GM10266 (cell line): Measurements from ENCODE around the gene GAS6.

Experiments
- DNase-seq: peaks from one replicate; pipeline ENCODE4 v3.0.0; 2012; ENCODE audit errors: extremely low spot score
- TF ChIP-seq, protein P1 (sequence below): IDR thresholded peaks from 2 replicates; pipeline ENCODE4 v1.5.1; 2012; ENCODE audit warnings: mild to moderate bottlenecking, low read depth; ENCODE audit not compliant: control insufficient read depth, insufficient read depth; ENCODE audit errors: missing control alignments

Gene GAS6

DNA sequence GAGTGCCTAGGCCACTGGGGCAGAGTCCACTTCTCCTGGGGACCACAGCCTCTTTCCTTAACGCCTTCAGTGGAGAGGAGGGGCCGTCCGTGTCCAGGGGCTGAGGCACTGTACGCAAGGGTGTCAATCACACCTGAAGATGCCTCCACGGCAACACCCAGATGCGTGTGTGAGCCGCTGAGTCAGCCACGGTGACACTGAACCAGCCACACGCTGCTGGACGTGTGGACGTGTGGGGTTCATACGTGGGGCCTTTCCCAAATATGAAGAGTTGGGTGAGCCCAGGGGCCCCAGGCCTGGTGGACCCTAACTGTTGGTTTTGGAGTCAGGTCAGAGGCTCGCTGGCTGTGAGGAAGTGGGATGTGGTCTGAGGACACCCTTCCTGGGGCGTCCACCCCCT, 53.2 kb downstream of the GAS6 start:
- TF ChIP-seq, protein P1, sequence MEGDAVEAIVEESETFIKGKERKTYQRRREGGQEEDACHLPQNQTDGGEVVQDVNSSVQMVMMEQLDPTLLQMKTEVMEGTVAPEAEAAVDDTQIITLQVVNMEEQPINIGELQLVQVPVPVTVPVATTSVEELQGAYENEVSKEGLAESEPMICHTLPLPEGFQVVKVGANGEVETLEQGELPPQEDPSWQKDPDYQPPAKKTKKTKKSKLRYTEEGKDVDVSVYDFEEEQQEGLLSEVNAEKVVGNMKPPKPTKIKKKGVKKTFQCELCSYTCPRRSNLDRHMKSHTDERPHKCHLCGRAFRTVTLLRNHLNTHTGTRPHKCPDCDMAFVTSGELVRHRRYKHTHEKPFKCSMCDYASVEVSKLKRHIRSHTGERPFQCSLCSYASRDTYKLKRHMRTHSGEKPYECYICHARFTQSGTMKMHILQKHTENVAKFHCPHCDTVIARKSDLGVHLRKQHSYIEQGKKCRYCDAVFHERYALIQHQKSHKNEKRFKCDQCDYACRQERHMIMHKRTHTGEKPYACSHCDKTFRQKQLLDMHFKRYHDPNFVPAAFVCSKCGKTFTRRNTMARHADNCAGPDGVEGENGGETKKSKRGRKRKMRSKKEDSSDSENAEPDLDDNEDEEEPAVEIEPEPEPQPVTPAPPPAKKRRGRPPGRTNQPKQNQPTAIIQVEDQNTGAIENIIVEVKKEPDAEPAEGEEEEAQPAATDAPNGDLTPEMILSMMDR: no peak
- DNase-seq: no peak

DNA sequence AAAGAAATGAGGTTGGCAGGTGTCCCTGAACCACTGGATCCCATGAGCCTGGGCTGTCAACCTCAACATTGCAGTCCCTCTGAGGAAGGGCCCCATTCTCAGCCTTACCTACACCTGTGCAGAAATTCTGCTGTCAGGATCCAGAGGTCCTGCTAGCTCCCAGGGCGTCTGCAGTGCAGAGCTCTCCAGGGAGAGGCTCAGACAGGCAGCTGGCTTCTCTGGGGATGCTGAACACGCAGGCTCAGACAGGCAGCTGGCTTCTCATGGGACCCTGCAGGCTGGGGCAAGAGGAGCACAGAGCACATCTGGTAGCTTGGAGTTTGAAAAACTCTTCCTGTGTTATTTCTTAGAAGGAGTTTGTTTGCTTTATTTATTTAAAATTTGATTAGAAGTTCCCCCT, 53.9 kb downstream of the GAS6 start:
- TF ChIP-seq, protein P1: no peak
- DNase-seq: no peak

DNA sequence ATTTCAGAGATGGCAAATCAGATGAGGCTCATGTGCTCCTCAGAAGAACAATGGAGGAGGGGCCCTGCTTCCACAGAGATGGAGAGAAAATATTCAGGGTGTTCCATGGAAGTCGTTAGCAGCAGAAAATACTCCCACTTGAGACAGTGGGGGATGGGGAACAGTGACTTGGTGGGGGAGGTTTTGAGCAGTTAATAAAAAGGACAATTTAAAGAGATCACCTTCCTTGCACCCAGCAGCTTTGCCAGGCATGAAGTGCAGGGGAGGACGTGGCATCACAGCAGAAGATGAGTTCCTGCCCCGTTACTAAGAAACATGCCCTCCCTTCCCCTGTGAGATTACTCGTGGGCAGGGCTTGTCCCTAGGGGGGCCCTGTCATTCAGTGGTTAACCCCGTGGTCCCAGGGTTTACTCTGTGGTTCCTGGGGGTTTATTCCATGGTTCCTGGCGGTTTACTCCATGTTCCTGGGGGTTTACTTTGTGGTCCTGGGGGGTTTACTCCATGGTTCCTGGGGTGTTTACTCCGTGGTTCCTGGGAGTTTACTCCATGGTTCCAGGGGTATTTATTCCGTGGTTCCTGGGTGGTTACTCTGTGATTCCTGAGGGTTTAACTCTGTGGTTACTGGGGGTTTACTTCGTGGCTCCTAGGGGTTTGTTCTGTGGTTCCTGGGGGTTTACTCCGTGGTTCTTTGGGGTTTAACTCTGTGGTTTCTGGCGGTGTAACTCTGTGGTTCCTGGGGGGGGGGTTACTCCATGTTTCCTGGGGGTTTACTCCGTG, 55.6 kb downstream of the GAS6 start:
- TF ChIP-seq, protein P1: no peak
- no peak for DNase-seq

DNA sequence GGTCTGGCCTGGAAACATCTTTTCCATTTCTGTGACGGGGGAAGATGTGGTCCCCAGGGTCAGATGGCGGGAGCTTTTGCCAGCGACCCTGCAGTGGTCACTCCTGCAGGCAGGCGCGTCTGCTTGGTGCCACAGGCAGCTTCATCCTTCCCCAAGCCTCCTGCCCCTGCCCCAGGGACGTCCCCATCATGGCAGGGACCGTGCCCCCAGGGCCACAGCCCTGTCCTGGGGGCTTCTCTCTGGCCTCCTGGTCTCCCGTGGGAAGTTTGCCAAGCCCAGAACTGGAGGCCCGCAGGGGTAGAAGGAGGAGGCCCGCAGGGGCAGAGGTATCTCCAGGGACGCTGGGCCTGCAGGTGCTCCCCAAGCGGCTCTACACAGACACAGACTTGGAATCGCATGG, 57.4 kb downstream of the GAS6 start:
- no peak for DNase-seq

DNA sequence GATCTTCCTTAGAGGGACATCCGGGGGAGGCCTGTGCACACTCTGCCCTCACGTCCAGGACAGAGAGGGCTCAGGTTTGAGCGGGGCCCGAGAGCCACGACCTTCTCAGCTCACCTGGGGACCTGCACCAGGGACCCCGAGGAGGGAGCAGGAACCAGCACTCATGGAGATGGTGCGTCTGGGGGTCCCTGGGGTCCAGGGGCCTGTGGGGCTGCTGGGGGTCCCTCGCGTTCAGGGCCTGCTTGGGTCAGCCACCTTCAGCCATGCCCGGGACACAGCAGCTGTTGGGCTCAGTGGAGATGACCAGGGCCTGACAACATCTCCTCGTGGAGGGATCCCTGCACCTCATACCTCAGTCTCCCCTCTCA, 57.8 kb downstream of the GAS6 start:
- DNase-seq: no peak
- TF ChIP-seq, protein P1: no peak

More for the DNA sequence above, 57.4 kb downstream of the GAS6 start:
- TF ChIP-seq, protein P1: no peak

DNA sequence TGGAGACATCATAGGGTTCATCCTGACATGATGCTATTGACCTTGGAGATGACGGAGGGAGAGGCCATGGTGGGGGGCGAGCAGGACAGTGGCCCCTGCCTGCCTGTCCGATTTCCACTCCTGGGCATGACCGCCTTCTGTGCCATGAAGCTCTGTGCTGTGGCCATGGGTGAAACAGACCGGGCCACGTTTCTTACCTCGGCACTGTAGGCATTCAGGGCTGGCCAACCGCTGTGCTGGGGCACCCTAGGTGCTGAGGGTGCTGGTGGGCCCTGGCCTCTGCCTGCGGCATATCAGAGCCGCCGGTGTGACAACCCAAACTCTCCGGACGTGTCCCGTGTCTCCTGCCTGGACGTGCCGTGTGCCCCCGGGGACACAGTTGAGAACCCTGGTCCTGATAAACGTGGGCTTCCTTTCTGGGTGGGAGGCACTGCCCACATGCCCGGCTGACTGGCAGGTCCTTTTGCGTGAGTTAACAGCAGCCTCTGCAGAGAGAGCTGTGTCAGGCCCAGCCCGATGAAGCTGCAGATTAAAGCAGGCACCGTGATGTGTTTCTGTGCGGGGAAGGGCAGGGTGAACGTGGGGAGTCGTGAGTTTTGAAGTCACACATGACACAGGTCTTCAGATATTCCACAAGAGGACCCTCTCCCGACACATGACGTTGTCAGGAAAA, 58.3 kb downstream of the GAS6 start:
- TF ChIP-seq, protein P1: no peak
- no peak for DNase-seq

DNA sequence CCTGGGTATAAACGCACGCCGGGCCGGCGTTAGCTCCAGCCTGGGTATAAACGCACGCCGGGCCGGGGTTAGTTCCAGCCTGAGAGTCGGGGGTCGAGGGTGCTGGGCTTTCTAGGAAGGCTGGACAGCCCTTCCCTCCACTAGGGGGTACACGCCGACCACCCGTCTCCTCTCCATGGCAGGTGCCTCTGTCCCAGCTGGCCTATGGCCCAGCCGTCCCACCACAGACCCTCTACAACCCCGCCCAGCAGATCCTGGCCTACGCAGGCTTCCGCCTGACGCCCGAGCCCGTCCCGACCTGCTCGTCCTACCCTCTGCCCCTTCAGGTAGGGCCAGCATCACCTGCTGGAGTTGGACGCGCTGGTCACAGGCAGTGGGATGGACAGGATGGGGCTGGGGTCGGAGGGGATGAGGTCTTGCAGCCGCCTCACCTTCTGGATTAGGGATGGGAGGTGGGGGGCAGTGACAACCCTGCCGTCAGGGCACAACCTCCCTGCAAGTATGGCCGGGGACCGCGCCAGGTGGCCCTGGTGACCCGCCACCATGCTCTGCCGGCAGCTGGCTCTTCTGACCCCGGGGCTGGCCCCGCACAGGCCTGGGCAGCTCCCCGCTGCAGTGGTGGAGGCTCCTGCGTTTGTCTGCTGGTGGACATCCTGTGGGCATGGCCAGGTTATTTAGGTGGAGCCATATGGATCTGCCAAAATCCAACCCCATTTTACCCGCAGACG, 59.0 kb downstream of the GAS6 start:
- DNase-seq: no peak
- TF ChIP-seq, protein P1: no peak
